Esophagus (tissue), 2 donors: ENCODE results near the gene RPUSD1. TPM values are rescaled to one million over a fixed set of nuclear protein-coding genes. Genes with fewer than 3 reads are reported as not detected.
"Not testable (repeated sequence)": the region's sequence is repeated elsewhere in the genome, so short reads cannot be mapped to it uniquely, and the experiment has no call there.

Experiments used
- H3K27ac ChIP-seq, 2 donors: one replicate each; pipeline ENCODE4 v1.5.1; 2013; ENCODE audit warnings: low read depth in 2 of 2, mild to moderate bottlenecking in 2 of 2, inconsistent platforms in 1 of 2, low read length in 1 of 2, moderate library complexity in 1 of 2
- H3K27me3 ChIP-seq, 2 donors: one replicate each; pipeline ENCODE4 v1.6.1; 2013; ENCODE audit warnings: low read length in 2 of 2, control low read depth in 1 of 2, mild to moderate bottlenecking in 1 of 2; ENCODE audit not compliant: insufficient read depth in 2 of 2, control insufficient read depth in 1 of 2
- H3K36me3 ChIP-seq, 2 donors: one replicate each; pipeline ENCODE4 v1.6.1; 2013; ENCODE audit warnings: low read length in 1 of 2; ENCODE audit not compliant: control insufficient read depth in 2 of 2, insufficient read depth in 2 of 2
- H3K4me1 ChIP-seq, 2 donors: one replicate each; pipeline ENCODE4 v1.6.1; 2013; ENCODE audit warnings: low read length in 1 of 2; ENCODE audit not compliant: control insufficient read depth in 2 of 2, insufficient read depth in 2 of 2
- H3K4me3 ChIP-seq, 2 donors: one replicate each; pipeline ENCODE4 v1.5.1; 2013; ENCODE audit warnings: low read length in 2 of 2, mild to moderate bottlenecking in 2 of 2, low read depth in 1 of 2, moderate library complexity in 1 of 2
- H3K9me3 ChIP-seq, 2 donors: one replicate each; pipeline ENCODE4 v1.6.1; 2013; ENCODE audit warnings: mild to moderate bottlenecking in 2 of 2, low read depth in 1 of 2, low read length in 1 of 2, moderate library complexity in 1 of 2; ENCODE audit not compliant: control insufficient read depth in 2 of 2, insufficient read depth in 1 of 2
- WGBS, 2 donors: extraction: QIAGEN DNeasy Blood & Tissue Kit; methylation state at CpG; one replicate each; pipeline ENCODE4 v1.1.7; 2013; 5-methylcytosine and 5-hydroxymethylcytosine counted together
- polyA plus RNA-seq, 2 donors: library from polyadenylated mRNA; stranded (reverse); fragments of 200-250 nt; gene quantifications; one replicate each; pipeline ENCODE4 v1.2.3, GENCODE V29; 2013
- donor health status: healthy with polysubstance abuse.
- donor health status: Bipolar disorder and iron deficiency.

RPUSD1 gene
- polyA plus RNA-seq, result 10 to 100 TPM; 16.1 to 18.9 TPM

- H3K36me3 ChIP-seq, result peaks cover 0 to 19% of the 10 kb centered on the region in 2 donors
- H3K27ac ChIP-seq, result peak within 1 kb of the TSS; percentile 59 to 69
- 0 to 1% methylated on average over 41 to 45 of the region's 45 CpGs for WGBS, 2 donors
- no peaks in the 10 kb centered on the region for H3K27me3 ChIP-seq
- H3K9me3 ChIP-seq, result no peaks in the 10 kb centered on the region
- peaks cover 12 to 31% of the 10 kb centered on the region in 2 donors for H3K4me1 ChIP-seq
- peak within 1 kb of the TSS; percentile 88 to 91 for H3K4me3 ChIP-seq
Measured at GRCh38 chr16:787978-788398, at the start of gene RPUSD1. RPUSD1 (minus strand) TSS chr16:788381; CDS start chr16:787737, 644 bp downstream.

GRCh38 chr16:836822-837221, 48.6 kb upstream of the RPUSD1 start:
- not testable (repeated sequence) for H3K27me3 ChIP-seq, H3K4me1 ChIP-seq, H3K36me3 ChIP-seq, H3K27ac ChIP-seq, H3K4me3 ChIP-seq
- peaks cover 0 to 11% of the 10 kb centered on the region in 2 donors for H3K9me3 ChIP-seq
- WGBS, 2 donors, result 88 to 94% methylated on average over 3 of the region's 3 CpGs

- Histone ChIP-seq H3K4me3 (no peak overlapping the region), H3K4me1 (no peaks in the 10 kb centered on the region), H3K27ac (no peak overlapping the region), H3K36me3 (no peaks in the 10 kb centered on the region), H3K9me3 (peaks cover 3 to 11% of the 10 kb centered on the region in 2 donors), H3K27me3 (peaks cover 0 to 2% of the 10 kb centered on the region in 2 donors)
- WGBS, 2 donors, result 91 to 94% methylated on average over 4 of the region's 4 CpGs
Measured at GRCh38 chr16:836221-836620, 48.0 kb upstream of the RPUSD1 start.

- Histone ChIP-seq H3K27me3 (peaks cover 0 to 2% of the 10 kb centered on the region in 2 donors), H3K9me3 (peaks cover 3 to 11% of the 10 kb centered on the region in 2 donors), H3K4me3 (no peak overlapping the region), H3K36me3 (no peaks in the 10 kb centered on the region), H3K27ac (no peak overlapping the region), H3K4me1 (no peaks in the 10 kb centered on the region)
- 89 to 94% methylated on average over 10 of the region's 10 CpGs for WGBS, 2 donors
Measured at GRCh38 chr16:835373-835772, 47.2 kb upstream of the RPUSD1 start.

- H3K4me1 ChIP-seq, result no peaks in the 10 kb centered on the region
- H3K27me3 ChIP-seq, result peaks cover 0 to 2% of the 10 kb centered on the region in 2 donors
- H3K9me3 ChIP-seq, result peaks cover 7 to 11% of the 10 kb centered on the region in 2 donors
- 79 to 83% methylated on average over 14 of the region's 14 CpGs for WGBS, 2 donors
- no peaks in the 10 kb centered on the region for H3K36me3 ChIP-seq
- no peak overlapping the region for H3K27ac ChIP-seq
- no peak overlapping the region for H3K4me3 ChIP-seq
Measured at GRCh38 chr16:833411-833810, 45.2 kb upstream of the RPUSD1 start.

GRCh38 chr16:832652-833336, 44.6 kb upstream of the RPUSD1 start:
- no peaks in the 10 kb centered on the region for H3K36me3 ChIP-seq
- WGBS, 2 donors, result 79 to 85% methylated on average over 35 of the region's 35 CpGs
- H3K4me1 ChIP-seq, result no peaks in the 10 kb centered on the region
- peaks cover 0 to 2% of the 10 kb centered on the region in 2 donors for H3K27me3 ChIP-seq
- no peak overlapping the region for H3K27ac ChIP-seq
- no peak overlapping the region for H3K4me3 ChIP-seq
- H3K9me3 ChIP-seq, result peaks cover 7 to 11% of the 10 kb centered on the region in 2 donors

- Histone ChIP-seq H3K27ac (no peak overlapping the region), H3K4me1 (no peaks in the 10 kb centered on the region), H3K27me3 (peaks cover 0 to 2% of the 10 kb centered on the region in 2 donors)
Measured at GRCh38 chr16:831571-832413, 43.6 kb upstream of the RPUSD1 start.

GRCh38 chr16:830871-831570, 42.8 kb upstream of the RPUSD1 start:
- Histone ChIP-seq H3K27me3 (peaks cover 0 to 2% of the 10 kb centered on the region in 2 donors), H3K27ac (no peak overlapping the region)

More at GRCh38 chr16:831571-832413, 43.6 kb upstream of the RPUSD1 start:
- Histone ChIP-seq H3K36me3 (no peaks in the 10 kb centered on the region), H3K9me3 (peaks cover 7 to 12% of the 10 kb centered on the region in 2 donors), H3K4me3 (no peak overlapping the region)
- WGBS, 2 donors, result 62 to 64% methylated on average over 25 to 26 of the region's 27 CpGs

More at GRCh38 chr16:830871-831570, 42.8 kb upstream of the RPUSD1 start:
- H3K4me3 ChIP-seq, result no peak overlapping the region
- no peaks in the 10 kb centered on the region for H3K4me1 ChIP-seq
- WGBS, 2 donors, result 63 to 66% methylated on average over 24 of the region's 24 CpGs
- peaks cover 7 to 10% of the 10 kb centered on the region in 2 donors for H3K9me3 ChIP-seq
- no peaks in the 10 kb centered on the region for H3K36me3 ChIP-seq
